Ovary (tissue), 9 donors: ENCODE data around the gene RUNX1. TPM values are rescaled to one million over a fixed set of nuclear protein-coding genes. Genes with fewer than 3 reads are reported as not detected.

Source experiments
- DNase-seq, 5 donors: peaks; one replicate each; pipeline ENCODE4 v3.0.0-alpha.2; 2019 to 2020
- H3K27ac ChIP-seq, 2 donors: fragments of 200-600 bp; one replicate each; pipeline versions ENCODE4 v1.5.1 to v1.8.0; 2019 to 2022
- H3K27me3 ChIP-seq: fragments of 200-600 bp; one replicate; pipeline ENCODE4 v1.8.0; 2022
- H3K36me3 ChIP-seq: fragments of 200-600 bp; sonication (generic); one replicate; pipeline ENCODE4 v1.5.1; 2019
- H3K4me1 ChIP-seq: one replicate; pipeline ENCODE4 v1.8.1; 2013; ENCODE audit warnings: mild to moderate bottlenecking, moderate library complexity; ENCODE audit not compliant: insufficient read depth
- H3K4me3 ChIP-seq: fragments of 200-600 bp; sonication (generic); one replicate; pipeline ENCODE4 v1.5.1; 2017
- H3K9me3 ChIP-seq, 2 donors: fragments of 200-600 bp in 1 of 2; sonication (generic) in 1 of 2; one replicate each; pipeline versions ENCODE4 v1.5.1 to v1.8.1; 2013 to 2019; ENCODE audit warnings: mild to moderate bottlenecking in 1 of 2, moderate library complexity in 1 of 2
- EP300 ChIP-seq: sonication (generic); formaldehyde crosslinking; IDR thresholded peaks from one replicate; pipeline ENCODE4 v1.6.1; 2017; ENCODE audit warnings: antibody characterized with exemption
- POLR2A ChIP-seq: fragments of 450-650 bp; IDR thresholded peaks from one replicate; pipeline ENCODE4 v1.6.1; 2017; ENCODE audit warnings: antibody characterized with exemption, mild to moderate bottlenecking, moderate library complexity
- WGBS, 3 donors: extraction: QIAGEN DNeasy Blood & Tissue Kit in 1 of 3; methylation state at CpG; one replicate each; pipeline versions ENCODE4 v1.1.5 to v1.1.7; 2013 to 2017; 5-methylcytosine and 5-hydroxymethylcytosine counted together
- intact Hi-C, 4 donors: fragments of 100-400 bp; cut with DNase I; formaldehyde crosslinking; loops; one replicate each; pipeline versions ENCODE4 v1.11.0 to v1.15.1; 2022 to 2023
- polyA plus RNA-seq, 2 donors: library from polyadenylated mRNA; stranded (reverse); fragments of 200-250 nt in 1 of 2; fragments of 350-450 nt in 1 of 2; fragmentation: Illumina TruSeq in 1 of 2; extraction: RNeasy Lipid Tissue Mini Kit (QIAGEN cat#74804) in 1 of 2; gene quantifications; one replicate each; pipeline ENCODE4 v1.2.3, GENCODE V29; 2013 to 2014
- total RNA-seq, 7 donors: library from RNA; depleted of rRNA in 2 of 7; stranded (reverse); fragments of >200 nt in 2 of 7; fragmentation: NEBNext Ultra II Directional in 3 of 7; extraction: Animal tissue kit (Norgen Biotek cat#: 25700) in 3 of 7; gene quantifications; one replicate each; pipeline versions ENCODE4 v1.1.0 to v1.2.4, GENCODE V29; 2016 to 2023
- TF ChIP-seq, protein P1 (sequence below), 3 donors: fragments of 450-650 bp in 2 of 3; fragments of 200-600 bp in 1 of 3; IDR thresholded peaks; one replicate each; pipeline versions ENCODE4 v1.5.1 to v1.8.0; 2016 to 2022; ENCODE audit warnings: antibody characterized with exemption in 3 of 3, mild to moderate bottlenecking in 1 of 3
- donor health status: DM: no; HTN: no; CAD: no; lungs with moderate emphysema.
- donor health status: DM: no; HTN: no; CAD: no.
- donor health status: Bipolar disorder and iron deficiency.
- donor health status: DM: yes; HTN: yes; CAD: no.
- donor health status: DM: no; HTN: no; CAD: no.
- donor health status: DM: yes; HTN: yes; CAD: no.

RUNX1 gene
- total and polyA plus RNA-seq, 9 donors = 6.0 to 27.4 (median 17.8) TPM

- intact Hi-C loops = no loop called here
- no peak overlapping the region for H3K4me3 ChIP-seq
- WGBS, 3 donors = 80 to 84% (median 83%) methylated on average over 14 of the region's 14 CpGs
- H3K27me3 ChIP-seq = no peaks in the 10 kb centered on the region
- no peak for DNase-seq
- peaks cover 7% of the 10 kb centered on the region for H3K4me1 ChIP-seq
- H3K36me3 ChIP-seq = no peaks in the 10 kb centered on the region
- H3K27ac ChIP-seq = no peak overlapping the region
- TF ChIP-seq, protein P1, sequence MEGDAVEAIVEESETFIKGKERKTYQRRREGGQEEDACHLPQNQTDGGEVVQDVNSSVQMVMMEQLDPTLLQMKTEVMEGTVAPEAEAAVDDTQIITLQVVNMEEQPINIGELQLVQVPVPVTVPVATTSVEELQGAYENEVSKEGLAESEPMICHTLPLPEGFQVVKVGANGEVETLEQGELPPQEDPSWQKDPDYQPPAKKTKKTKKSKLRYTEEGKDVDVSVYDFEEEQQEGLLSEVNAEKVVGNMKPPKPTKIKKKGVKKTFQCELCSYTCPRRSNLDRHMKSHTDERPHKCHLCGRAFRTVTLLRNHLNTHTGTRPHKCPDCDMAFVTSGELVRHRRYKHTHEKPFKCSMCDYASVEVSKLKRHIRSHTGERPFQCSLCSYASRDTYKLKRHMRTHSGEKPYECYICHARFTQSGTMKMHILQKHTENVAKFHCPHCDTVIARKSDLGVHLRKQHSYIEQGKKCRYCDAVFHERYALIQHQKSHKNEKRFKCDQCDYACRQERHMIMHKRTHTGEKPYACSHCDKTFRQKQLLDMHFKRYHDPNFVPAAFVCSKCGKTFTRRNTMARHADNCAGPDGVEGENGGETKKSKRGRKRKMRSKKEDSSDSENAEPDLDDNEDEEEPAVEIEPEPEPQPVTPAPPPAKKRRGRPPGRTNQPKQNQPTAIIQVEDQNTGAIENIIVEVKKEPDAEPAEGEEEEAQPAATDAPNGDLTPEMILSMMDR (IDR thresholded peaks at IDR 0.05) = no peak
- TF ChIP-seq EP300 = no peak
- no peak for TF ChIP-seq POLR2A
- no peaks in the 10 kb centered on the region for H3K9me3 ChIP-seq
Observed at GRCh38 chr21:34838956-34839820, 209.9 kb downstream of the RUNX1 start.

DNA sequence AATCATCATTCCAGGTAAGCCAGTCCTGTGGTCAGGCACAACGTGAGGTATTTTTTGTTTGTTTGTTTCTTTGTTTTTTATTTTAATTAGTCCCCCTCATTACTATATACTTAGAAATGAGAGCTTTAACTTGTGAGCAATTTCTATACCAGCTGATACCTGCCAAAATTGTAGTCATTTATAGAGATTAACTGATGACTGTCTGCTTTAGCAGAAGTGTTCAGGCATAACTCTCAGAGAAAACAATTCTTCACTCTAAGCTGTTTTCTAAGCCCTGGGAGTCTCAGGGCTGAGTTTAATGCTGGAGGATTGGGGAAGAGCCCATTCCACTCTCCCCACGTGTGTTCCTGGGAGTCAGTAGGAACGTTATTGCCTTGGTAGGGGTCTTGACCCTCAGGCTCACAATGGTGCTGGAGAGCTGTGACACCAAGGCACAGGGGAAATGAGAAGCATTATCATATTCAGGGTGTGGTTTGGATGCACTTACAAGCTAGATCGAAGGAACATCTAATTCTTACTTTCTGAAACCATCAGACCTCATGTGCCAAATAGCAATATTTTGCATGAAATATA lies 212.1 kb downstream of the RUNX1 start:
- no peak for DNase-seq
- H3K27ac ChIP-seq = no peak overlapping the region
- TF ChIP-seq, protein P1 (IDR thresholded peaks at IDR 0.05) = no peak
- TF ChIP-seq EP300 = no peak
- no peak for TF ChIP-seq POLR2A
- H3K4me3 ChIP-seq = no peak overlapping the region
- peaks cover 8% of the 10 kb centered on the region for H3K4me1 ChIP-seq
- H3K36me3 ChIP-seq = no peaks in the 10 kb centered on the region
- 43 to 47% (median 45%) methylated on average over 4 of the region's 4 CpGs for WGBS, 3 donors
- no peaks in the 10 kb centered on the region for H3K27me3 ChIP-seq
- no peaks in the 10 kb centered on the region for H3K9me3 ChIP-seq
- intact Hi-C loops = no loop called here

DNA sequence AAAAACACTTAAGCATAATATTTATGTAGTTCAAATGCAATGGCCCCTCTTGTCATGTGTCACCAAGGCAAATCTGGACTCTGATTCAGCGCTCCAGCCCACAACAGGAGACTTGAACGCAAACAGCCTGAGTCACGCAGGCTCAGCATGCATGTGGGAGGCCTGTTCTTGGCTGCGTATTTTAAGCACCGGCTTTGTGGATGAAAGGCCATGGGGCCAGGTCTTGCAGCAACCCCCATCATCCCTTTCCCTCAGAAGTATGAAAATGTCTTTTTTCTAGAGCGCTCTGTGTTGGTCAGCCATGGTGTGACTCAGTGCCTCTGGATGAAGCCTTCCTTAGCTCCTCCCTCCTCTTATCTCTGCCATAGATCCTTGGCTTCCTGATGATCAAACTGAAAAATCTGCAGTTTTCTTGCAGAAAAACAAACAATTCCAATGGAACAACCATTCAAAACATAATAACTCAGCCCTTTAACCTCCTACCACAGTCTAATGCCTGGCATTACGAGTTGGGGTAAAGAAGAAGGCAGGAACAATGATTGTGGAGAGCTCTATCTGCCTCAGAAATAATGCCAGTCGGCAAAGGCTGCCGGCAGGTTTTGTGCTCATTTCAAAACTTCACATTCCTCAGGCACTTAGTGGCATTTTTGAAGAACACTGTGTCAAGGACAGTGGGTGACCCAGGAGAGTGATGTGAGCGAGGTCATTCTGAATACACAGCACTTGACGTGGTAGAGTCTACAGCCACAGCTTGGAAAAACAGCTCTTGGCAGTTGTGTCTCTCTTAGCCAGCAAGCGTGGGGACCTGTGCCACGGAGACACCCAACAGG lies 212.8 kb downstream of the RUNX1 start:
- no peak overlapping the region for H3K4me3 ChIP-seq
- intact Hi-C loops = no loop called here
- WGBS, 3 donors = 40 to 58% (median 52%) methylated on average over 13 of the region's 13 CpGs
- no peaks in the 10 kb centered on the region for H3K27me3 ChIP-seq
- no peak for TF ChIP-seq POLR2A
- no peak for TF ChIP-seq EP300
- TF ChIP-seq, protein P1 (IDR thresholded peaks at IDR 0.05) = no peak
- peak; percentile 44 to 81 (median 70) for DNase-seq
- no peaks in the 10 kb centered on the region for H3K36me3 ChIP-seq
- H3K9me3 ChIP-seq = no peaks in the 10 kb centered on the region
- no peak overlapping the region for H3K27ac ChIP-seq
- peaks cover 8% of the 10 kb centered on the region for H3K4me1 ChIP-seq

DNA sequence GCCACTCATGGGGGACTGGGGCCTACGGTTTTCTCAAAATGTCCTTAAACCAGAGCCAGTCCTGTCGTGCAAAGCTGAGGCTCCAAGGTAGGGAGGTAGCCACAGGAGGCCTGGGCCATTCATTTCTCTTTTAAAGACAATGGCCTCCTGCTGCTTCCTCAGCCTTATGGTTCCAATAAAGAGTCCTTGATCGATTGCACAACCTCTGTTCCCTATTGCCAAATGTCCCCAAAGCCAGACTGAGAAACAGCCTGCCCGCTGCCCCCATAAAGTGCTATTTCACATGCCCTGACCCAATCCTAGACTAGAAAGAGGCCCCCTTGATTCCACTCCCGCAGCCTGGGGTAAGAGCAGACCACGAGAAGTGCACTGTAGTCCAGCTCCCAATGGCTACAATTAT lies 213.6 kb downstream of the RUNX1 start:
- Histone ChIP-seq H3K4me1 (peaks cover 8% of the 10 kb centered on the region), H3K36me3 (no peaks in the 10 kb centered on the region), H3K27me3 (no peaks in the 10 kb centered on the region), H3K9me3 (no peaks in the 10 kb centered on the region), H3K27ac (no peak overlapping the region), H3K4me3 (no peak overlapping the region)
- TF ChIP-seq, protein P1 (IDR thresholded peaks at IDR 0.05) = no peak
- TF ChIP-seq POLR2A = no peak
- TF ChIP-seq EP300 = no peak
- DNase-seq = no peak
- WGBS, 3 donors = 80 to 86% (median 81%) methylated on average over 6 of the region's 6 CpGs
- intact Hi-C loops = no loop called here
